HCT116 (cell line): ENCODE results near the gene GJB2. TPM values are rescaled to one million over a fixed set of nuclear protein-coding genes. Genes with fewer than 3 reads are reported as not detected.

ENCODE experiments used
- ATAC-seq: fragments of 200-7000 bp; cut with Tn5 transposase; 2 replicates; pipeline ENCODE4 v1.9.1; 2020; ENCODE audit warnings: mild to moderate bottlenecking, moderate library complexity
- BruUV-seq: library from RNA; stranded (reverse); fragments of 400-500 nt; replicated peaks from 2 replicates; lab custom pipeline; 2021; lab: Mats Ljungman, UMichigan
- CTCF ChIA-PET: fragments of 300-600 bp; sonication (Branson Sonifier 250); formaldehyde crosslinking; loops from one replicate; lab custom pipeline; 2021; ENCODE audit warnings: antibody characterized with exemption; lab: Charles Lee
- POLR2A ChIA-PET: fragments of 300-600, 350-600 bp; sonication (Branson Sonifier 250); formaldehyde crosslinking; loops from one replicate; lab custom pipeline; 2021; ENCODE audit warnings: antibody characterized with exemption; lab: Charles Lee
- RAD21 ChIA-PET, 2 experiments: fragments of 300-600 bp; sonication (Branson Sonifier 250); formaldehyde crosslinking; loops; one replicate each; lab custom pipeline; 2023; ENCODE audit warnings: low total read pairs in 2 of 2; ENCODE audit not compliant: uncharacterized antibody in 2 of 2, unreplicated experiment in 2 of 2, low non-redundant PET in 1 of 2; lab: Charles Lee
- DNase-seq: peaks from one replicate; pipeline ENCODE4 v3.0.0-alpha.2; 2010; ENCODE audit warnings: low read depth, low spot score
- H2AFZ ChIP-seq: fragments of 200-600 bp; shearing (Covaris generic), sonication (generic); 2 replicates; pipeline ENCODE4 v1.6.1; 2017; ENCODE audit warnings: low read depth, mixed run types, mixed read lengths, antibody characterized with exemption, low read length; ENCODE audit not compliant: poor library complexity, severe bottlenecking
- H3K27ac ChIP-seq: 2 replicates; pipeline ENCODE4 v1.5.1; 2012; ENCODE audit warnings: low read depth, low read length
- H3K27me3 ChIP-seq: fragments of 200-600 bp; sonication (generic); 2 replicates; pipeline ENCODE4 v1.6.1; 2016; ENCODE audit warnings: mixed run types, low read length, mixed read lengths; ENCODE audit not compliant: insufficient read depth
- H3K36me3 ChIP-seq, 2 experiments: fragments of 200-500 bp in 1 of 2; fragments of 200-600 bp in 1 of 2; sonication (Bioruptor generic) in 1 of 2; sonication (generic) in 1 of 2; 2 replicates each; pipeline versions ENCODE4 v1.5.1 to v1.6.1; 2014 to 2016; ENCODE audit warnings: low read length in 2 of 2, inconsistent platforms in 1 of 2, mixed read lengths in 1 of 2, mixed run types in 1 of 2; ENCODE audit not compliant: insufficient read depth in 2 of 2, control insufficient read depth in 1 of 2
- H3K4me1 ChIP-seq, 2 experiments: fragments of 200-600 bp in 1 of 2; sonication (generic) in 1 of 2; 2 replicates each; pipeline versions ENCODE4 v1.5.1 to v1.6.1; 2012 to 2017; ENCODE audit warnings: low read length in 2 of 2, inconsistent platforms in 1 of 2, mild to moderate bottlenecking in 1 of 2, mixed read lengths in 1 of 2, mixed run types in 1 of 2, moderate library complexity in 1 of 2; ENCODE audit not compliant: insufficient read depth in 2 of 2, control insufficient read depth in 1 of 2
- H3K4me2 ChIP-seq: fragments of 200-600 bp; sonication (generic); 2 replicates; pipeline ENCODE4 v1.6.1; 2017; ENCODE audit warnings: mixed run types, low read length, mixed read lengths
- H3K4me3 ChIP-seq, 2 experiments: fragments of 200-600 bp in 1 of 2; sonication (generic) in 1 of 2; replicated peaks in 1 of 2; 2 replicates each; pipeline ENCODE4 v1.5.1; 2011 to 2016; ENCODE audit warnings: low read length in 2 of 2, control low read depth in 1 of 2, low read depth in 1 of 2, mild to moderate bottlenecking in 1 of 2, mixed read lengths in 1 of 2, mixed run types in 1 of 2
- H3K79me2 ChIP-seq: fragments of 200-600 bp; sonication (generic); 2 replicates; pipeline ENCODE4 v1.6.1; 2017; ENCODE audit warnings: mild to moderate bottlenecking, mixed run types, low read length, moderate library complexity, mixed read lengths; ENCODE audit not compliant: insufficient read depth
- H3K9ac ChIP-seq: fragments of 200-600 bp; sonication (generic); 2 replicates; pipeline ENCODE4 v1.6.1; 2016; ENCODE audit warnings: low read length, mixed read lengths
- H3K9me2 ChIP-seq: fragments of 200-600 bp; sonication (generic), shearing (Covaris generic); 2 replicates; pipeline ENCODE4 v1.6.1; 2017; ENCODE audit warnings: mixed run types, mild to moderate bottlenecking, moderate library complexity; ENCODE audit not compliant: insufficient read depth
- H3K9me3 ChIP-seq, 2 experiments: fragments of 200-500 bp in 1 of 2; fragments of 200-600 bp in 1 of 2; sonication (Bioruptor generic) in 1 of 2; sonication (generic) in 1 of 2; 2 replicates each; pipeline ENCODE4 v1.6.1; 2014 to 2017; ENCODE audit warnings: low read length in 2 of 2, mixed read lengths in 2 of 2, inconsistent platforms in 1 of 2, low read depth in 1 of 2, mild to moderate bottlenecking in 1 of 2, mixed run types in 1 of 2, moderate library complexity in 1 of 2; ENCODE audit not compliant: control insufficient read depth in 1 of 2, insufficient read depth in 1 of 2
- H4K20me1 ChIP-seq: fragments of 200-600 bp; sonication (generic), shearing (Covaris generic); 2 replicates; pipeline ENCODE4 v1.6.1; 2017; ENCODE audit warnings: mixed run types, mild to moderate bottlenecking, moderate library complexity; ENCODE audit not compliant: insufficient read depth
- ATF3 ChIP-seq: IDR thresholded peaks from 2 replicates; pipeline ENCODE4 v1.6.1; 2012
- CBX3 ChIP-seq: IDR thresholded peaks from 2 replicates; pipeline ENCODE4 v1.6.1; 2012; ENCODE audit warnings: low read depth
- CEBPB ChIP-seq: IDR thresholded peaks from 2 replicates; pipeline ENCODE4 v1.6.1; 2012; ENCODE audit warnings: low read depth
- ELF1 ChIP-seq: IDR thresholded peaks from 2 replicates; pipeline ENCODE4 v1.6.1; 2012; ENCODE audit warnings: low read depth, borderline replicate concordance
- EZH2 ChIP-seq: fragments of 200-600 bp; sonication (generic); IDR thresholded peaks from 2 replicates; pipeline ENCODE4 v1.6.1; 2017; ENCODE audit warnings: antibody characterized with exemption, mixed run types
- EZH2phosphoT487 ChIP-seq: fragments of 200-600 bp; IDR thresholded peaks from 2 replicates; pipeline ENCODE4 v1.6.1; 2018; ENCODE audit warnings: antibody characterized with exemption, borderline replicate concordance
- FOSL1 ChIP-seq: IDR thresholded peaks from 2 replicates; pipeline ENCODE4 v1.6.1; 2012; ENCODE audit warnings: low read depth
- JUND ChIP-seq: IDR thresholded peaks from 2 replicates; pipeline ENCODE4 v1.6.1; 2012
- MAX ChIP-seq: IDR thresholded peaks from 2 replicates; pipeline ENCODE4 v1.6.1; 2012
- POLR2A ChIP-seq: IDR thresholded peaks from 2 replicates; pipeline ENCODE4 v1.7.0; 2011; ENCODE audit warnings: borderline replicate concordance; ENCODE audit not compliant: insufficient read depth, insufficient read length; ENCODE audit errors: extremely low read depth
- POLR2AphosphoS5 ChIP-seq: IDR thresholded peaks from 2 replicates; pipeline ENCODE4 v1.6.1; 2011; ENCODE audit warnings: mild to moderate bottlenecking, low read depth, low read length, moderate library complexity
- RAD21 ChIP-seq: IDR thresholded peaks from 2 replicates; pipeline ENCODE4 v1.6.1; 2012; ENCODE audit warnings: low read depth, mild to moderate bottlenecking
- REST ChIP-seq: IDR thresholded peaks from 2 replicates; pipeline ENCODE4 v1.6.1; 2012; ENCODE audit warnings: low read depth
- SP1 ChIP-seq: IDR thresholded peaks from 2 replicates; pipeline ENCODE4 v1.6.1; 2012; ENCODE audit warnings: low read depth
- SRF ChIP-seq: IDR thresholded peaks from 2 replicates; pipeline ENCODE4 v1.6.1; 2012; ENCODE audit warnings: low read depth
- TCF7L2 ChIP-seq: IDR thresholded peaks from 2 replicates; pipeline ENCODE4 v1.7.0; 2011; ENCODE audit warnings: borderline replicate concordance, inconsistent platforms; ENCODE audit not compliant: insufficient read depth, insufficient read length; ENCODE audit errors: extremely low read depth
- YY1 ChIP-seq: IDR thresholded peaks from 2 replicates; pipeline ENCODE4 v1.6.1; 2011; ENCODE audit warnings: low read length, low read depth, moderate library complexity, mild to moderate bottlenecking; ENCODE audit not compliant: insufficient replicate concordance; ENCODE audit errors: extremely low read depth
- ZBTB33 ChIP-seq: IDR thresholded peaks from 2 replicates; pipeline ENCODE4 v1.6.1; 2011; ENCODE audit warnings: mild to moderate bottlenecking, low read length, moderate library complexity; ENCODE audit not compliant: insufficient replicate concordance; ENCODE audit errors: extremely low read depth
- ZFX ChIP-seq: fragments of 450-650 bp; IDR thresholded peaks from 2 replicates; pipeline ENCODE4 v1.6.1; 2017
- intact Hi-C: fragments of 100-400 bp; cut with micrococcal nuclease; formaldehyde crosslinking; loops from 2 replicates; pipeline ENCODE4 v1.10.0; 2022
- total RNA-seq: library from RNA; stranded (reverse); gene quantifications from one replicate; pipeline ENCODE4 v1.2.1, GENCODE V29; 2021; ENCODE audit not compliant: unreplicated experiment

Gene GJB2
- total RNA-seq, 1 experiment from 2014 or later = 44.7 TPM

- POLR2A ChIA-PET = no interaction called here
- Histone ChIP-seq H3K9me2 (no peaks in the 10 kb centered on the region), H2AFZ (no peak overlapping the region), H4K20me1 (no peaks in the 10 kb centered on the region), H3K9me3 (no peaks in the 10 kb centered on the region), H3K9ac (no peak overlapping the region), H3K4me1 (no peaks in the 10 kb centered on the region), H3K79me2 (no peaks in the 10 kb centered on the region), H3K27me3 (no peaks in the 10 kb centered on the region), H3K36me3 (no peaks in the 10 kb centered on the region), H3K27ac (no peak overlapping the region), H3K4me2 (no peak overlapping the region), H3K4me3 (no peak overlapping the region)
- DNase-seq = no peak
- CTCF ChIA-PET = interaction anchor here (2.1 kb wide), 1 partner anchor 15 kb away, joined by 6 read pairs; no protein-coding TSS in a partner anchor
- RAD21 ChIA-PET = no interaction called here
- BruUV-seq = no TSS peak
- ATAC-seq = no peak
- no peak for TF ChIP-seq ATF3
- TF ChIP-seq EZH2 = no peak
- no peak for TF ChIP-seq RAD21
- TF ChIP-seq CBX3 = no peak
- no peak for TF ChIP-seq EZH2phosphoT487
- TF ChIP-seq FOSL1 = no peak
- no peak for TF ChIP-seq POLR2AphosphoS5
- no peak for TF ChIP-seq TCF7L2
- no peak for TF ChIP-seq MAX
- TF ChIP-seq ELF1 = no peak
- TF ChIP-seq CEBPB = no peak
- no peak for TF ChIP-seq JUND
- no peak for TF ChIP-seq SP1
- TF ChIP-seq YY1 = no peak
- no peak for TF ChIP-seq SRF
- no peak for TF ChIP-seq POLR2A
- TF ChIP-seq ZFX = no peak
- no peak for TF ChIP-seq REST
- no peak for TF ChIP-seq ZBTB33
- intact Hi-C loops = no loop called here
These were observed 49.7 kb downstream of the GJB2 start for GRCh38 chr13:20142927-20143480.
